ENCODE results near the gene MBOAT7.
"Not testable (repeated sequence)": the region's sequence is repeated elsewhere in the genome, so short reads cannot be mapped to it uniquely, and the experiment has no call there.

MBOAT7 gene

DNA sequence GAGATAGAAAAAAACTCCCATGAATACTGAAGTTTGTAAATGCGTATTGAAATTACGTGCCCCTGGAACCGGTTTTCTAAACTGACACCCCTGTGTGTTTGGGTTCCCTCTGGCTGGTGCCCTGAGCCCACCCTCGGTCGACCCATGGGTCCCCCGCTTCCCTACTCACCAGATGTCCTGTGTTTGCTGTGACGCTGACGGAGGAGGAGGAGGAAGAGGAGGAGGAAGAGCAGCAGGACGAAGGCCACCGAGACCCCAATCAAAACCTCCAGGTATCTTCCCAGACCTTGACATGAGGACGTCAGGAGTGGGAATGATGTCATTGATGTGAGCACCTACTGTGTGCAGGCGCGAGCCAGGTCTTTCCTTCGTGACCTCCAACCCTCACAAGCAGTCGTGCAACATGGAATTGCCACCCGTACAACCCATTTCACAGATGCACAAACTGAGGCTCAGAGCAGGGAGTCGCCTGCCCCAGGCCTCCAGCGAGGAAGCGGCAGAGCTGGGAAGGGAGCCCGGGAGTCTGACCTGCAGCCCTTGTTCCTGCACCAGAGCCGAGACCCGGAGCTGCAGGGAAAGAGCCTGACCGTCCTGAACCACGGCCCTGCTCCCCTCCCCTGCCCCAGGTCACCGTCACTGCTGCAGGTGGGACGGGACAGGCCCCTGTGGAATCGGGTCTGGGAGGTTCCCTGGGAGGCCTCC, 29.7 kb upstream of the MBOAT7 start:
- Histone ChIP-seq H3K36me3 (ENCODE audit: control insufficient read depth, insufficient read depth, low read length) (peaks cover 5% of the 10 kb centered on the region), H3K9ac (ENCODE audit: low read depth, low read length) (no peak overlapping the region), H3K4me3 (ENCODE audit: low read depth, low read length) (no peak overlapping the region)

DNA sequence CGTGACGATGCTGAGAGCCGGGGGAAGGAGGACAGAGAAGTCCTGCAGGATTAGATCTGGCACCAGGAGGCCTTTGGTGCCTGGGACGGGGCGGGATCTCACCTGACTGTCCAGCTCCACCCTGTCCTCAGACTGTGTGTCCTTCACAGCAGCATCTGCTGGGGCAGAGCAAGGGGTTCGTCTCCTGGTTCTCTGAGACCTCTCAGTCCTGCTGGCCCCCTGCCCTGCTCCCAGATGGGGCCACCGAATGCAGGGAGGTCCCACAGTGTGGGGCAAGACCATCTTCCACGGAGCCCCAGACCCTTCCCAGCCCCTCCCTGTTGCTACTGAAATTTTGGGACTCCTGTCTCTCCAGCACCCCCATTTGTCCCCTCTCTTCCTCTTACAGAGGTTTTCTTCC, 28.9 kb upstream of the MBOAT7 start:
- no peak overlapping the region for H3K4me3 ChIP-seq (ENCODE audit: low read depth, low read length)
- no peaks in the 10 kb centered on the region for H3K9me3 ChIP-seq (ENCODE audit: control insufficient read depth, insufficient read depth, low read length)
- H3K27me3 ChIP-seq (ENCODE audit: control insufficient read depth, insufficient read depth, low read length): no peaks in the 10 kb centered on the region
- H3K9ac ChIP-seq (ENCODE audit: low read depth, low read length): no peak overlapping the region
- peaks cover 5% of the 10 kb centered on the region for H3K36me3 ChIP-seq (ENCODE audit: control insufficient read depth, insufficient read depth, low read length)
- H3K4me1 ChIP-seq (ENCODE audit: control insufficient read depth, insufficient read depth, low read length): no peaks in the 10 kb centered on the region

More for the DNA sequence above, 29.7 kb upstream of the MBOAT7 start:
- Histone ChIP-seq H3K9me3 (ENCODE audit: control insufficient read depth, insufficient read depth, low read length) (no peaks in the 10 kb centered on the region), H3K4me1 (ENCODE audit: control insufficient read depth, insufficient read depth, low read length) (no peaks in the 10 kb centered on the region), H3K27me3 (ENCODE audit: control insufficient read depth, insufficient read depth, low read length) (no peaks in the 10 kb centered on the region)

DNA sequence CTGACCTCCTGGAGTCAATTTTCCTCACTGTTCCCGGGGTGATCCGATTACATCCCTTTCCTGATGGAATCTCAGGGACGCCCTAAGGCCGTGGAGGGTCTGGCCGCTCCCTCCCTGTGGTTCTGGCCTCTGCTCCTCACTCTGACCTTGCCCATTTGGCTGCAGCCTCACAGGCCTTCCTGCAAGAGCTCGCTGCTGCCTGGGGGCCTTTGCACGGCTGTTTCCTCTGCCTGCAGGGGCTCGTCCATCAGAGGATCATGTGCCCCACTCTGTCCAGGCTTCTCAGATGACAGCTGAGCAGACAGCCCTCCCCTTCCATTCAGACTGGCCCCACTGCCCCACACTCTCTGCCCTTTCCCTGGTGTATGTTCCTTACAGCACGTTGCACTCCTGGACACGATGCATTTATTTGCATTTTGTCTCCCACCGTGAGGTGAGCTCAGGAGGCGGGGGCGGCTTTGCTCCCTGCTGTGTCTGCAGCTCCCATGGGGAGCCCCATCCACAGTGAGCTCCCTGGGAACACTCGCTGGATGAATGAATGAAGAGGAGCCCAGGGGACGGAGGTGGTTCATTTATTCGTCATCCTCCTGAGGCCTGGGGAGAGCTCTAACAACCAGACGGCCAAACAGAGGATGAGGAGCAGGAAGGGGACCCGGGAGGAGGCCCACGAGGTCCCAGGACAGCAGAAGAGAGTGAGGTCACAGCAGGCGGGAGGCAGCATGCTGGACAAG, 28.3 kb upstream of the MBOAT7 start:
- H3K9me3 ChIP-seq (ENCODE audit: control insufficient read depth, insufficient read depth, low read length); H3K36me3 ChIP-seq (ENCODE audit: control insufficient read depth, insufficient read depth, low read length); H3K27me3 ChIP-seq (ENCODE audit: control insufficient read depth, insufficient read depth, low read length); H3K9ac ChIP-seq (ENCODE audit: low read depth, low read length); H3K4me3 ChIP-seq (ENCODE audit: low read depth, low read length); H3K4me1 ChIP-seq (ENCODE audit: control insufficient read depth, insufficient read depth, low read length): not testable (repeated sequence)

GRCh38 chr19:54216869-54217268, 27.5 kb upstream of the MBOAT7 start:
- H3K9ac ChIP-seq (ENCODE audit: low read depth, low read length): no peak overlapping the region
- no peaks in the 10 kb centered on the region for H3K9me3 ChIP-seq (ENCODE audit: control insufficient read depth, insufficient read depth, low read length)
- H3K4me1 ChIP-seq (ENCODE audit: control insufficient read depth, insufficient read depth, low read length): no peaks in the 10 kb centered on the region
- no peaks in the 10 kb centered on the region for H3K27me3 ChIP-seq (ENCODE audit: control insufficient read depth, insufficient read depth, low read length)
- H3K36me3 ChIP-seq (ENCODE audit: control insufficient read depth, insufficient read depth, low read length): peaks cover 5% of the 10 kb centered on the region
- no peak overlapping the region for H3K4me3 ChIP-seq (ENCODE audit: low read depth, low read length)

GRCh38 chr19:54214734-54215133, 25.4 kb upstream of the MBOAT7 start:
- not testable (repeated sequence) for H3K4me1 ChIP-seq (ENCODE audit: control insufficient read depth, insufficient read depth, low read length); H3K36me3 ChIP-seq (ENCODE audit: control insufficient read depth, insufficient read depth, low read length); H3K9ac ChIP-seq (ENCODE audit: low read depth, low read length); H3K4me3 ChIP-seq (ENCODE audit: low read depth, low read length); H3K27me3 ChIP-seq (ENCODE audit: control insufficient read depth, insufficient read depth, low read length); H3K9me3 ChIP-seq (ENCODE audit: control insufficient read depth, insufficient read depth, low read length)

DNA sequence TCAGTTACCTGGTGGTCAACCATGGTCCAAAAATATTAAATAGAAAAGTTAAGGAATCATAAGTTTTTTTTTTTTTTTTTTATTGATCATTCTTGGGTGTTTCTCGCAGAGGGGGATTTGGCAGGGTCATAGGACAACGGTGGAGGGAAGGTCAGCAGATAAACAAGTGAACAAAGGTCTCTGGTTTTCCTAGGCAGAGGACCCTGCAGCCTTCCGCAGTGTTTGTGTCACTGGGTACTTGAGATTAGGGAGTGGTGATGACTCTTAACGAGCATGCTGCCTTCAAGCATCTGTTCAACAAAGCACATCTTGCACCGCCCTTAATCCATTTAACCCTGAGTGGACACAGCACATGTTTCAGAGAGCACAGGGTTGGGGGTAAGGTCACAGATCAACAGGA, 24.8 kb upstream of the MBOAT7 start:
- H3K4me1 ChIP-seq (ENCODE audit: control insufficient read depth, insufficient read depth, low read length); H3K27me3 ChIP-seq (ENCODE audit: control insufficient read depth, insufficient read depth, low read length); H3K36me3 ChIP-seq (ENCODE audit: control insufficient read depth, insufficient read depth, low read length); H3K9ac ChIP-seq (ENCODE audit: low read depth, low read length); H3K4me3 ChIP-seq (ENCODE audit: low read depth, low read length); H3K9me3 ChIP-seq (ENCODE audit: control insufficient read depth, insufficient read depth, low read length): not testable (repeated sequence)

DNA sequence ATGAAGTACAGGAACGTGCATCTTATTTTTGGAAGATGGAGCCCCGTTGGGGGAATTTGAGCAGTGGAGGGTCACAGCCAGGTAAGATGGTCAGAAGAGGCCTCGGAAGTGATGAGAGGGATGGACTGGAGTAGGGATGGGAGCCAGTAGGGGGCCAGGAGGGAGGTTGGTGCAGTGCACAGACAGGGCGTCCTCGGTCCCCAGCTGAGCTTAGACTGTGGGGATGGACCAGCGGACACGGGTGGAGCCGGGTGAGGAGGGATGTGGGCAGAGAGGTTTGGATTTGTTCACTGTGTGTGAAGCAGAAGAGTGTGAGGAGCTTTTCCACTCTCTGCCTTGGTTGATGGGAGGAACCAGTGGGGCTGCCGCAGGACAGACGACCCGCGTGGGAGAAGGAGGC, 21.9 kb upstream of the MBOAT7 start:
- Histone ChIP-seq H3K27me3 (ENCODE audit: control insufficient read depth, insufficient read depth, low read length) (no peaks in the 10 kb centered on the region), H3K4me3 (ENCODE audit: low read depth, low read length) (no peak overlapping the region), H3K4me1 (ENCODE audit: control insufficient read depth, insufficient read depth, low read length) (peaks cover 4% of the 10 kb centered on the region), H3K9me3 (ENCODE audit: control insufficient read depth, insufficient read depth, low read length) (no peaks in the 10 kb centered on the region), H3K36me3 (ENCODE audit: control insufficient read depth, insufficient read depth, low read length) (peaks cover 25% of the 10 kb centered on the region), H3K9ac (ENCODE audit: low read depth, low read length) (no peak overlapping the region)

DNA sequence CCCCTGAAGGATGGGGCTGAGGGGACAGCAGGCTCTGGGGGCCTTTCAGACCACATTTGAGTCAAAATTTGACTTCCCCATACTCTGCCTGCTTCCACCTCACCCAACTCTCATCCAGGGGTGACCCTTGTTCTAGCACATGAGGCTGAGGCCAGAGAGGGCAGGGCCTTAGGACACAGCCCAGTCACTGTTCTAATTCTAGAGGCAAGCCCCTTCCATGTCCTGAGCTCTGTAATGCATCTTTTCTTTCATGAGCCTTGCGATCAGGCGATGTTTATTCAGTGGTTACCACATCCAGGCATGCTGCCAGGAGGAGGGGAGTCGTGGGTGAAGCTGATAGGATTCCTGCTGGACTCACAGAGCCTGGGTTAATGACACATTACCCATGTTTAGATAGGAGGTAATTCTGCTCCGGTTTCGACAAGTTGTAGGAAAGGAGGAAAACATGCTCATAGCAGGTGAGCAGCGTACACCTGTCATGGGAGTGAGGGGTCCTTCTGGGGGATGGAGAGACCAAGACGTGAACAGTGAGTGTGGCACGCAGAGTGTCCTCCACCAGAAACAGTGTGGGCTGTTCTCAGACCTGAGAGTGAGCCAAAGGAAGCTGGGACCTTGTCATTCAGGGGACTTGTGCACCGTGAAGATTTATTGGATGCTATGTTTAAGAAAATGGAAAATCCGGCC, 20.6 kb upstream of the MBOAT7 start:
- Histone ChIP-seq H3K4me3 (ENCODE audit: low read depth, low read length) (no peak overlapping the region), H3K9me3 (ENCODE audit: control insufficient read depth, insufficient read depth, low read length) (no peaks in the 10 kb centered on the region), H3K9ac (ENCODE audit: low read depth, low read length) (no peak overlapping the region), H3K4me1 (ENCODE audit: control insufficient read depth, insufficient read depth, low read length) (peaks cover 4% of the 10 kb centered on the region), H3K27me3 (ENCODE audit: control insufficient read depth, insufficient read depth, low read length) (no peaks in the 10 kb centered on the region), H3K36me3 (ENCODE audit: control insufficient read depth, insufficient read depth, low read length) (peaks cover 38% of the 10 kb centered on the region)

DNA sequence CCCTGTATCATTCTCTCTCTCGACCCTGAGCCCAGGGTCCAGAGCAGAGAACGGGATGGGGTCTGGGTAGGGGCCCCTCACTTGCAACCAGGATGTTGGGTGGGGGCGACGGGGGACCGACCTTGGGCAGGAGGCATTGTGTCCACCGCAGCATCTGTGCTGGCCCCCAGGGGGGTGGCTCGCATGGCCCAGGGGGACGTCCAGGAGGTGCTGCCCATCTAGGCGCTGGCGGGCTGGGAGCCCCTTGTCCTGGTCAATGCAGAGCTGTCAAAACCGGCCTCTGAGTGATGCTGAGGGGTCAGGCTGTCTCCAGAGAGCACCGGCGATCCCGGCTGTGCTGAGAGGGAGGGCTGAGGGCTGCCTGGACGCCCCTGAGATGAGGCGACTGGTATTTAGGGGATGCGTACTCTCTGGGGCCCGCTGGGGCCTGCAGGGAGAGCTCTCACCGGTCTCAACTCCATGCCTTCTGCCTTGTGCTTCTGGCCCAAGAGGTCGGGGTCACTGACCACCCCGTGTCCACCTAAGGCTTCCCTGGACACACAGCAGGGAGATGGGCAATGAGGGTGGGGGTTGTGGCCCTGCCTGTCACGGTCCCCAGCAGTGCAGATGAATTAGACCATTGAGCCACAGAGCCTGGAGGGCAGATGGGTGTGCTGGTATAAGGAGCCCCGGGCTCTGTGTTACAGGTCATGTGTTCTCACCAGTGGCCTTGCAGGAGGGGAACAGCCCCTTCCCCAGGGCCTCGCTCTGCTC, 19.9 kb upstream of the MBOAT7 start:
- Histone ChIP-seq H3K4me1 (ENCODE audit: control insufficient read depth, insufficient read depth, low read length) (peaks cover 7% of the 10 kb centered on the region), H3K36me3 (ENCODE audit: control insufficient read depth, insufficient read depth, low read length) (peaks cover 45% of the 10 kb centered on the region), H3K9me3 (ENCODE audit: control insufficient read depth, insufficient read depth, low read length) (no peaks in the 10 kb centered on the region), H3K9ac (ENCODE audit: low read depth, low read length) (no peak overlapping the region), H3K4me3 (ENCODE audit: low read depth, low read length) (no peak overlapping the region), H3K27me3 (ENCODE audit: control insufficient read depth, insufficient read depth, low read length) (no peaks in the 10 kb centered on the region)

DNA sequence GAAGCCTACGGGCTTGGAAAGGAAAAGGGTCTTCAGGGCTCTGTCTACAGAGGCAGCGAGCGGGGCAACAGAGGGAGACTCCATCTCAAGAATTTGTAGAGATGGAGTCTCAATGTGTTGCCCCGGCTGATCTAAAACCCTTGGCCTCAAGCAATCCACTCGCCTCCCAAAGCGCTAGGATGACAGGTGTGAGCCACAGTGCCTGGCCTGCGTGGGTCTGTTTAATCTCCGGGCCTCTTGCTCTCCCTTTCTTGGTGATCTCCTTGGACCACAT, 19.3 kb upstream of the MBOAT7 start:
- no peak overlapping the region for H3K4me3 ChIP-seq (ENCODE audit: low read depth, low read length)
- no peaks in the 10 kb centered on the region for H3K27me3 ChIP-seq (ENCODE audit: control insufficient read depth, insufficient read depth, low read length)
- H3K4me1 ChIP-seq (ENCODE audit: control insufficient read depth, insufficient read depth, low read length): peaks cover 9% of the 10 kb centered on the region
- H3K36me3 ChIP-seq (ENCODE audit: control insufficient read depth, insufficient read depth, low read length): peaks cover 47% of the 10 kb centered on the region
- no peaks in the 10 kb centered on the region for H3K9me3 ChIP-seq (ENCODE audit: control insufficient read depth, insufficient read depth, low read length)
- peak overlapping the region; percentile 9 for H3K9ac ChIP-seq (ENCODE audit: low read depth, low read length)

DNA sequence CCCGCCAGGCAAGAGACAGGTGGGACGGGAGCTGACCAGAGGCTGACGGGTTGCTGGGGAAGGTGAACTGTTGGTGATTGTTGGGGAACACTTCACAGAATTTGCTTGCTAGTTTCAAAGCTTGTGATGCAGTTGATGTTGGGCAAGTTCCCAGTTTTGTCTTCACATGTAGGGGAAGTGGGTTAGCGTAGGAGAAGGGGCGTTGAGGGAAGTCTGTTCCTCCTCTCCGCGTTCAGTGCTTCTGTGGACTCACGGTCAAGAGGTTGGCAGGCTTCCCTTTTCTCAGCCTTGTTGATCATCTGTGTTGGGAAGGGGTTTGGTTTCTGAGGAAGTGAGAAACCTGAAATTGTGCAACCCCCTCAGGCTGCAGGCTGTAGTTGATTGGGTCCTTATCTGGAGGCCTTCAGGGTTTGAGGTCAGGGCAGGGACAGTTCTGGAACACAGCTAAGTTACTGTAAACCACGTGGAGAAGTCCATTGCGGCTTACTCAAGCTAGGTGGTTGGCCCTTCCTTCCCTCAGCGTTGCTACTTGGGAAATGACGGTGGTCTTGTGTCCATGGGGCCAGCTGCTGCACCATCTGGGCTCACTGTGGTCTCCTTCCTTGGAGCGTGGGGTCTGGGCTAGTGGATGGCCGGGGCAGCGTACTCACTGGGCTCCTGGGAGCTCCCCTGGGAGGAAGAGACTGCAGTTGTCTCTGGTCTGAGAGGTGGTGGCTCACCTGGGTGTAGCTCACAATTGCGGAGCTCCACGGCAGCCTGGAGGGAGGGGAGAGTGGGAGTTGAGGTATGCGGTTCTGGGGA, 18.8 kb upstream of the MBOAT7 start:
- H3K9ac ChIP-seq (ENCODE audit: low read depth, low read length): peak overlapping the region; percentile 9
- peaks cover 13% of the 10 kb centered on the region for H3K4me1 ChIP-seq (ENCODE audit: control insufficient read depth, insufficient read depth, low read length)
- H3K36me3 ChIP-seq (ENCODE audit: control insufficient read depth, insufficient read depth, low read length): peaks cover 52% of the 10 kb centered on the region
- no peaks in the 10 kb centered on the region for H3K27me3 ChIP-seq (ENCODE audit: control insufficient read depth, insufficient read depth, low read length)
- H3K9me3 ChIP-seq (ENCODE audit: control insufficient read depth, insufficient read depth, low read length): no peaks in the 10 kb centered on the region
- H3K4me3 ChIP-seq (ENCODE audit: low read depth, low read length): no peak overlapping the region
